ENCODE results near the gene AADAT.

Gene AADAT

DNA sequence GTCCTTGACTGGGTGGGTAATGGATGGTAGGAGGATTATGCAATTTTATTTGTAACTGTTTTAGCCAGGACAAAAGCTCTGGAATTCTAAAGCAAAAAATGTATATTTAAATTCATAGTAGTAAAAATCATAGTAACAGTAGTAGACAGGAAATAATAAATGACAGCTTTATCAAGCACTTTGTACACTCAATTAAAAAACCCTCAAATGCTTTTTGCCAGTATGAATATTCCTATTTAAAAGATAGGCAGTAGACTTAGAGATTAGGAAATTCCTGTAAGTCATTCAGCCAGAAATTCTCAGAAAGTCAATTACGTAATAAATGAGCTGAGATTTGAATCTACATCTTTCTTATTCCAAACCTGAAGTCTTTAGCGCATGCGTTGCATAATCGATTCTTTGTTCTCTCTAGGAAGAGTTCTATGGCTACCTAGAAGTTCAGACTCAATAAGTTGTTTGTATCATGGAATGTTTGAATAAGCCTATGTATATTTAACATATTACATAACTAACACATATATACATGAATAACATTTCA, 2.5 kb downstream of the AADAT start:
- no peaks in the 10 kb centered on the region for H3K27me3 ChIP-seq (ENCODE audit: insufficient read depth, low read length)
- H3K18ac ChIP-seq (ENCODE audit: low read length): no peak overlapping the region
- no peak overlapping the region for H2BK5ac ChIP-seq (ENCODE audit: low read depth, low read length, poor library complexity)
- H3K4me1 ChIP-seq (ENCODE audit: control insufficient read depth in 1 of 2, insufficient read depth in 2 of 2, low read length in 2 of 2): peaks cover 0 to 7% of the 10 kb centered on the region in 2 experiments
- no peak overlapping the region for H2AFZ ChIP-seq (ENCODE audit: insufficient read depth, low read length, poor library complexity)
- no peak overlapping the region for H4K91ac ChIP-seq (ENCODE audit: low read depth, low read length)
- DNase-seq: peak in 1 of 2 donors; percentile 80
- H3K23ac ChIP-seq (ENCODE audit: low read length): no peak overlapping the region
- H3K4me2 ChIP-seq (ENCODE audit: low read length): no peak overlapping the region
- H4K8ac ChIP-seq (ENCODE audit: low read depth, low read length): no peak overlapping the region
- H3K4ac ChIP-seq (ENCODE audit: low read depth, low read length): no peak overlapping the region
- H4K12ac ChIP-seq (ENCODE audit: low read depth, low read length): no peak overlapping the region
- H3K79me2 ChIP-seq (ENCODE audit: control insufficient read depth, insufficient read depth, low read length, poor library complexity): peaks cover 6% of the 10 kb centered on the region
- H2BK12ac ChIP-seq (ENCODE audit: low read length): no peak overlapping the region
- H3K4me3 ChIP-seq (ENCODE audit: low read depth, low read length): no peak overlapping the region
- H3K36me3 ChIP-seq (ENCODE audit: control insufficient read depth in 1 of 2, insufficient read depth in 2 of 2, low read length in 2 of 2): peaks cover 2 to 4% of the 10 kb centered on the region in 2 experiments
- H3K9me3 ChIP-seq (ENCODE audit: insufficient read depth, low read depth, low read length): no peaks in the 10 kb centered on the region
- H2BK120ac ChIP-seq (ENCODE audit: insufficient read depth, low read length, poor library complexity): no peak overlapping the region
- H3K9ac ChIP-seq (ENCODE audit: low read length): no peak overlapping the region
- H3K27ac ChIP-seq (ENCODE audit: low read depth, low read length): no peak overlapping the region
- no CpG with 5 or more reads among the region's 4 CpGs for WGBS (ENCODE audit: extremely low coverage, insufficient coverage, insufficient read length)
- H2AK5ac ChIP-seq (ENCODE audit: low read length): no peak overlapping the region
- H3K79me1 ChIP-seq (ENCODE audit: low read length): peaks cover 17% of the 10 kb centered on the region
- H3K14ac ChIP-seq (ENCODE audit: low read length): no peak overlapping the region

DNA sequence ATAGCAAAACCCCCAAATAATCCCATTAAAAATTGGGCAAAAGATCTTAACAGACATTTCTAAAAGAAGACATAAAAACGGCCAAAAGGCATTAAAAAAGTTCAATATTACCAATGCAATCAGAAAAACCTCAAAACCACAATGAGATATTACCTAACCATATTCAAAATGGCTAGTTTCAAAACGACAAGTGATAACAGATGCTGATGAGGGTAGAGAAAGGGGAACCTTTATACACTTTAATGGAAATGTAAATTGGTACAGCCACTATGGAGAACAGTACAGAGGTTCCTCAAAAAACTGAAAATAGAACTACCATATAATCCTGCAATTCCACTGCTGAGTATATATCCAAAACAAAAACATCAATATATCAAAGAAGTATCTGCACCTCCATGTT, 6.2 kb downstream of the AADAT start:
- H4K91ac ChIP-seq (ENCODE audit: low read depth, low read length): no peak overlapping the region
- H2BK12ac ChIP-seq (ENCODE audit: low read length): no peak overlapping the region
- no peaks in the 10 kb centered on the region for H3K27me3 ChIP-seq (ENCODE audit: insufficient read depth, low read length)
- no peak overlapping the region for H2BK5ac ChIP-seq (ENCODE audit: low read depth, low read length, poor library complexity)
- peaks cover 8 to 17% of the 10 kb centered on the region in 2 experiments for H3K36me3 ChIP-seq (ENCODE audit: control insufficient read depth in 1 of 2, insufficient read depth in 2 of 2, low read length in 2 of 2)
- H3K9ac ChIP-seq (ENCODE audit: low read length): no peak overlapping the region
- H3K4me3 ChIP-seq (ENCODE audit: low read depth, low read length): no peak overlapping the region
- no peak overlapping the region for H3K23ac ChIP-seq (ENCODE audit: low read length)
- no peak overlapping the region for H3K14ac ChIP-seq (ENCODE audit: low read length)
- no peak overlapping the region for H3K27ac ChIP-seq (ENCODE audit: low read depth, low read length)
- H3K9me3 ChIP-seq (ENCODE audit: insufficient read depth, low read depth, low read length): no peaks in the 10 kb centered on the region
- H2BK120ac ChIP-seq (ENCODE audit: insufficient read depth, low read length, poor library complexity): no peak overlapping the region
- H2AK5ac ChIP-seq (ENCODE audit: low read length): no peak overlapping the region
- no peak overlapping the region for H3K4ac ChIP-seq (ENCODE audit: low read depth, low read length)
- H3K18ac ChIP-seq (ENCODE audit: low read length): no peak overlapping the region
- no peak overlapping the region for H3K4me2 ChIP-seq (ENCODE audit: low read length)
- no peak for DNase-seq
- no peak overlapping the region for H2AFZ ChIP-seq (ENCODE audit: insufficient read depth, low read length, poor library complexity)
- no peaks in the 10 kb centered on the region for H3K4me1 ChIP-seq (ENCODE audit: control insufficient read depth in 1 of 2, insufficient read depth in 2 of 2, low read length in 2 of 2)
- no peak overlapping the region for H4K8ac ChIP-seq (ENCODE audit: low read depth, low read length)
- WGBS (ENCODE audit: extremely low coverage, insufficient coverage, insufficient read length): no CpG with 5 or more reads among the region's 2 CpGs
- no peaks in the 10 kb centered on the region for H3K79me1 ChIP-seq (ENCODE audit: low read length)
- no peaks in the 10 kb centered on the region for H3K79me2 ChIP-seq (ENCODE audit: control insufficient read depth, insufficient read depth, low read length, poor library complexity)
- no peak overlapping the region for H4K12ac ChIP-seq (ENCODE audit: low read depth, low read length)

DNA sequence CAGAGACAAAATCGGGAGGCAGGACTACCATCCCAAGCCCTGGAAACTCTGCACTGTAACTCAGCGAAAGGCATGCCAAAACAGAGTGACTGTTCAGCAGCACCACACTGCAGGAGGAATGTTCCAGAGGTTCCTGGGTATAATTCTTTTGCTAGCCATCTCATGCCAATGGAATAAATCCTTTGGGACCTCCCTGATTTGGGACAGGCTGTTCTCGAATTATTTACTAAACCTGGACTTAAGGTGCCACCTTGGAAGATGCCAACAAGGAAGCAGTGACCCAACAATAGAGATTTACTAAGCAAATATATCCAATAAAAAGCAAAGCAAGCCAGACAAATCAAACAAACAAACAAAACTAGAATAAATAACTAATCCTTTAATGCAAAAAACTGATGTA, 9.3 kb downstream of the AADAT start:
- H3K14ac ChIP-seq (ENCODE audit: low read length): no peak overlapping the region
- H2BK5ac ChIP-seq (ENCODE audit: low read depth, low read length, poor library complexity): no peak overlapping the region
- H3K27ac ChIP-seq (ENCODE audit: low read depth, low read length): no peak overlapping the region
- H2BK120ac ChIP-seq (ENCODE audit: insufficient read depth, low read length, poor library complexity): no peak overlapping the region
- peaks cover 4 to 19% of the 10 kb centered on the region in 2 experiments for H3K36me3 ChIP-seq (ENCODE audit: control insufficient read depth in 1 of 2, insufficient read depth in 2 of 2, low read length in 2 of 2)
- no peak overlapping the region for H4K12ac ChIP-seq (ENCODE audit: low read depth, low read length)
- no peak overlapping the region for H4K8ac ChIP-seq (ENCODE audit: low read depth, low read length)
- H3K18ac ChIP-seq (ENCODE audit: low read length): no peak overlapping the region
- no peak overlapping the region for H4K91ac ChIP-seq (ENCODE audit: low read depth, low read length)
- no peak for DNase-seq
- no peak overlapping the region for H2AFZ ChIP-seq (ENCODE audit: insufficient read depth, low read length, poor library complexity)
- H3K23ac ChIP-seq (ENCODE audit: low read length): no peak overlapping the region
- no peak overlapping the region for H3K9ac ChIP-seq (ENCODE audit: low read length)
- H3K4me3 ChIP-seq (ENCODE audit: low read depth, low read length): no peak overlapping the region
- H3K9me3 ChIP-seq (ENCODE audit: insufficient read depth, low read depth, low read length): no peaks in the 10 kb centered on the region
- no peaks in the 10 kb centered on the region for H3K79me2 ChIP-seq (ENCODE audit: control insufficient read depth, insufficient read depth, low read length, poor library complexity)
- H2AK5ac ChIP-seq (ENCODE audit: low read length): no peak overlapping the region
- no peak overlapping the region for H3K4me2 ChIP-seq (ENCODE audit: low read length)
- H2BK12ac ChIP-seq (ENCODE audit: low read length): no peak overlapping the region
- H3K4me1 ChIP-seq (ENCODE audit: control insufficient read depth in 1 of 2, insufficient read depth in 2 of 2, low read length in 2 of 2): no peaks in the 10 kb centered on the region
- no CpG with 5 or more reads among the region's 3 CpGs for WGBS (ENCODE audit: extremely low coverage, insufficient coverage, insufficient read length)
- no peaks in the 10 kb centered on the region for H3K27me3 ChIP-seq (ENCODE audit: insufficient read depth, low read length)
- H3K4ac ChIP-seq (ENCODE audit: low read depth, low read length): no peak overlapping the region
- H3K79me1 ChIP-seq (ENCODE audit: low read length): no peaks in the 10 kb centered on the region

GRCh38 chr4:170079981-170080380, 9.8 kb downstream of the AADAT start:
- no peak overlapping the region for H3K14ac ChIP-seq (ENCODE audit: low read length)
- H3K27me3 ChIP-seq (ENCODE audit: insufficient read depth, low read length): no peaks in the 10 kb centered on the region
- DNase-seq: no peak
- no peaks in the 10 kb centered on the region for H3K4me1 ChIP-seq (ENCODE audit: control insufficient read depth in 1 of 2, insufficient read depth in 2 of 2, low read length in 2 of 2)
- no peak overlapping the region for H2BK5ac ChIP-seq (ENCODE audit: low read depth, low read length, poor library complexity)
- no peak overlapping the region for H3K23ac ChIP-seq (ENCODE audit: low read length)
- H3K27ac ChIP-seq (ENCODE audit: low read depth, low read length): no peak overlapping the region
- H3K79me1 ChIP-seq (ENCODE audit: low read length): no peaks in the 10 kb centered on the region
- H3K9ac ChIP-seq (ENCODE audit: low read length): no peak overlapping the region
- no peaks in the 10 kb centered on the region for H3K79me2 ChIP-seq (ENCODE audit: control insufficient read depth, insufficient read depth, low read length, poor library complexity)
- H4K8ac ChIP-seq (ENCODE audit: low read depth, low read length): no peak overlapping the region
- no peak overlapping the region for H4K12ac ChIP-seq (ENCODE audit: low read depth, low read length)
- H3K4me3 ChIP-seq (ENCODE audit: low read depth, low read length): no peak overlapping the region
- no peaks in the 10 kb centered on the region for H3K9me3 ChIP-seq (ENCODE audit: insufficient read depth, low read depth, low read length)
- H2AK5ac ChIP-seq (ENCODE audit: low read length): no peak overlapping the region
- no CpG with 5 or more reads among the region's 2 CpGs for whole genome bisulfite sequencing (ENCODE audit: extremely low coverage, insufficient coverage, insufficient read length)
- H2BK12ac ChIP-seq (ENCODE audit: low read length): no peak overlapping the region
- H3K4me2 ChIP-seq (ENCODE audit: low read length): no peak overlapping the region
- no peak overlapping the region for H4K91ac ChIP-seq (ENCODE audit: low read depth, low read length)
- peaks cover 7 to 22% of the 10 kb centered on the region in 2 experiments for H3K36me3 ChIP-seq (ENCODE audit: control insufficient read depth in 1 of 2, insufficient read depth in 2 of 2, low read length in 2 of 2)
- H2BK120ac ChIP-seq (ENCODE audit: insufficient read depth, low read length, poor library complexity): no peak overlapping the region
- H3K18ac ChIP-seq (ENCODE audit: low read length): no peak overlapping the region
- H2AFZ ChIP-seq (ENCODE audit: insufficient read depth, low read length, poor library complexity): no peak overlapping the region
- no peak overlapping the region for H3K4ac ChIP-seq (ENCODE audit: low read depth, low read length)

Measured in trophoblast cell (in vitro differentiated cells and primary cell).